HCT116 (cell line): ENCODE data around the gene ANKEF1. TPM values are rescaled to one million over a fixed set of nuclear protein-coding genes. Genes with fewer than 3 reads are reported as not detected.

Experiments
- ATAC-seq: fragments of 200-7000 bp; cut with Tn5 transposase; 2 replicates; pipeline ENCODE4 v1.9.1; 2020; ENCODE audit warnings: mild to moderate bottlenecking, moderate library complexity
- BruUV-seq: library from RNA; stranded (reverse); fragments of 400-500 nt; replicated peaks from 2 replicates; lab custom pipeline; 2021; lab: Mats Ljungman, UMichigan
- CTCF ChIA-PET: fragments of 300-600 bp; sonication (Branson Sonifier 250); formaldehyde crosslinking; loops from one replicate; lab custom pipeline; 2021; ENCODE audit warnings: antibody characterized with exemption; lab: Charles Lee
- POLR2A ChIA-PET: fragments of 300-600, 350-600 bp; sonication (Branson Sonifier 250); formaldehyde crosslinking; loops from one replicate; lab custom pipeline; 2021; ENCODE audit warnings: antibody characterized with exemption; lab: Charles Lee
- RAD21 ChIA-PET, 2 experiments: fragments of 300-600 bp; sonication (Branson Sonifier 250); formaldehyde crosslinking; loops; one replicate each; lab custom pipeline; 2023; ENCODE audit warnings: low total read pairs in 2 of 2; ENCODE audit not compliant: uncharacterized antibody in 2 of 2, unreplicated experiment in 2 of 2, low non-redundant PET in 1 of 2; lab: Charles Lee
- DNase-seq: peaks from one replicate; pipeline ENCODE4 v3.0.0-alpha.2; 2010; ENCODE audit warnings: low read depth, low spot score
- H2AFZ ChIP-seq: fragments of 200-600 bp; shearing (Covaris generic), sonication (generic); 2 replicates; pipeline ENCODE4 v1.6.1; 2017; ENCODE audit warnings: low read depth, mixed run types, mixed read lengths, antibody characterized with exemption, low read length; ENCODE audit not compliant: poor library complexity, severe bottlenecking
- H3K27ac ChIP-seq: 2 replicates; pipeline ENCODE4 v1.5.1; 2012; ENCODE audit warnings: low read depth, low read length
- H3K27me3 ChIP-seq: fragments of 200-600 bp; sonication (generic); 2 replicates; pipeline ENCODE4 v1.6.1; 2016; ENCODE audit warnings: mixed run types, low read length, mixed read lengths; ENCODE audit not compliant: insufficient read depth
- H3K36me3 ChIP-seq, 2 experiments: fragments of 200-500 bp in 1 of 2; fragments of 200-600 bp in 1 of 2; sonication (Bioruptor generic) in 1 of 2; sonication (generic) in 1 of 2; 2 replicates each; pipeline versions ENCODE4 v1.5.1 to v1.6.1; 2014 to 2016; ENCODE audit warnings: low read length in 2 of 2, inconsistent platforms in 1 of 2, mixed read lengths in 1 of 2, mixed run types in 1 of 2; ENCODE audit not compliant: insufficient read depth in 2 of 2, control insufficient read depth in 1 of 2
- H3K4me1 ChIP-seq, 2 experiments: fragments of 200-600 bp in 1 of 2; sonication (generic) in 1 of 2; 2 replicates each; pipeline versions ENCODE4 v1.5.1 to v1.6.1; 2012 to 2017; ENCODE audit warnings: low read length in 2 of 2, inconsistent platforms in 1 of 2, mild to moderate bottlenecking in 1 of 2, mixed read lengths in 1 of 2, mixed run types in 1 of 2, moderate library complexity in 1 of 2; ENCODE audit not compliant: insufficient read depth in 2 of 2, control insufficient read depth in 1 of 2
- H3K4me2 ChIP-seq: fragments of 200-600 bp; sonication (generic); 2 replicates; pipeline ENCODE4 v1.6.1; 2017; ENCODE audit warnings: mixed run types, low read length, mixed read lengths
- H3K4me3 ChIP-seq, 2 experiments: fragments of 200-600 bp in 1 of 2; sonication (generic) in 1 of 2; replicated peaks in 1 of 2; 2 replicates each; pipeline ENCODE4 v1.5.1; 2011 to 2016; ENCODE audit warnings: low read length in 2 of 2, control low read depth in 1 of 2, low read depth in 1 of 2, mild to moderate bottlenecking in 1 of 2, mixed read lengths in 1 of 2, mixed run types in 1 of 2
- H3K79me2 ChIP-seq: fragments of 200-600 bp; sonication (generic); 2 replicates; pipeline ENCODE4 v1.6.1; 2017; ENCODE audit warnings: mild to moderate bottlenecking, mixed run types, low read length, moderate library complexity, mixed read lengths; ENCODE audit not compliant: insufficient read depth
- H3K9ac ChIP-seq: fragments of 200-600 bp; sonication (generic); 2 replicates; pipeline ENCODE4 v1.6.1; 2016; ENCODE audit warnings: low read length, mixed read lengths
- H3K9me2 ChIP-seq: fragments of 200-600 bp; sonication (generic), shearing (Covaris generic); 2 replicates; pipeline ENCODE4 v1.6.1; 2017; ENCODE audit warnings: mixed run types, mild to moderate bottlenecking, moderate library complexity; ENCODE audit not compliant: insufficient read depth
- H3K9me3 ChIP-seq, 2 experiments: fragments of 200-500 bp in 1 of 2; fragments of 200-600 bp in 1 of 2; sonication (Bioruptor generic) in 1 of 2; sonication (generic) in 1 of 2; 2 replicates each; pipeline ENCODE4 v1.6.1; 2014 to 2017; ENCODE audit warnings: low read length in 2 of 2, mixed read lengths in 2 of 2, inconsistent platforms in 1 of 2, low read depth in 1 of 2, mild to moderate bottlenecking in 1 of 2, mixed run types in 1 of 2, moderate library complexity in 1 of 2; ENCODE audit not compliant: control insufficient read depth in 1 of 2, insufficient read depth in 1 of 2
- H4K20me1 ChIP-seq: fragments of 200-600 bp; sonication (generic), shearing (Covaris generic); 2 replicates; pipeline ENCODE4 v1.6.1; 2017; ENCODE audit warnings: mixed run types, mild to moderate bottlenecking, moderate library complexity; ENCODE audit not compliant: insufficient read depth
- CBX3 ChIP-seq: IDR thresholded peaks from 2 replicates; pipeline ENCODE4 v1.6.1; 2012; ENCODE audit warnings: low read depth
- CEBPB ChIP-seq: IDR thresholded peaks from 2 replicates; pipeline ENCODE4 v1.6.1; 2012; ENCODE audit warnings: low read depth
- ELF1 ChIP-seq: IDR thresholded peaks from 2 replicates; pipeline ENCODE4 v1.6.1; 2012; ENCODE audit warnings: low read depth, borderline replicate concordance
- EZH2phosphoT487 ChIP-seq: fragments of 200-600 bp; IDR thresholded peaks from 2 replicates; pipeline ENCODE4 v1.6.1; 2018; ENCODE audit warnings: antibody characterized with exemption, borderline replicate concordance
- FOSL1 ChIP-seq: IDR thresholded peaks from 2 replicates; pipeline ENCODE4 v1.6.1; 2012; ENCODE audit warnings: low read depth
- JUND ChIP-seq: IDR thresholded peaks from 2 replicates; pipeline ENCODE4 v1.6.1; 2012
- MAX ChIP-seq: IDR thresholded peaks from 2 replicates; pipeline ENCODE4 v1.6.1; 2012
- POLR2A ChIP-seq: IDR thresholded peaks from 2 replicates; pipeline ENCODE4 v1.7.0; 2011; ENCODE audit warnings: borderline replicate concordance; ENCODE audit not compliant: insufficient read depth, insufficient read length; ENCODE audit errors: extremely low read depth
- POLR2AphosphoS5 ChIP-seq: IDR thresholded peaks from 2 replicates; pipeline ENCODE4 v1.6.1; 2011; ENCODE audit warnings: mild to moderate bottlenecking, low read depth, low read length, moderate library complexity
- REST ChIP-seq: IDR thresholded peaks from 2 replicates; pipeline ENCODE4 v1.6.1; 2012; ENCODE audit warnings: low read depth
- SIN3A ChIP-seq: IDR thresholded peaks from 2 replicates; pipeline ENCODE4 v1.6.1; 2012; ENCODE audit warnings: low read depth
- SP1 ChIP-seq: IDR thresholded peaks from 2 replicates; pipeline ENCODE4 v1.6.1; 2012; ENCODE audit warnings: low read depth
- SRF ChIP-seq: IDR thresholded peaks from 2 replicates; pipeline ENCODE4 v1.6.1; 2012; ENCODE audit warnings: low read depth
- TCF7L2 ChIP-seq: IDR thresholded peaks from 2 replicates; pipeline ENCODE4 v1.7.0; 2011; ENCODE audit warnings: borderline replicate concordance, inconsistent platforms; ENCODE audit not compliant: insufficient read depth, insufficient read length; ENCODE audit errors: extremely low read depth
- ZBTB33 ChIP-seq: IDR thresholded peaks from 2 replicates; pipeline ENCODE4 v1.6.1; 2011; ENCODE audit warnings: mild to moderate bottlenecking, low read length, moderate library complexity; ENCODE audit not compliant: insufficient replicate concordance; ENCODE audit errors: extremely low read depth
- ZNF274 ChIP-seq: fragments of 200-500 bp; sonication (Bioruptor generic); IDR thresholded peaks from 2 replicates; pipeline ENCODE4 v1.6.1; 2014; ENCODE audit warnings: mild to moderate bottlenecking, low read depth, low read length, inconsistent platforms
- intact Hi-C: fragments of 100-400 bp; cut with micrococcal nuclease; formaldehyde crosslinking; loops from 2 replicates; pipeline ENCODE4 v1.10.0; 2022
- total RNA-seq: library from RNA; stranded (reverse); gene quantifications from one replicate; pipeline ENCODE4 v1.2.1, GENCODE V29; 2021; ENCODE audit not compliant: unreplicated experiment

ANKEF1 gene
- total RNA-seq, 1 experiment from 2014 or later, result 15.8 TPM

- H3K79me2 ChIP-seq, result no peaks in the 10 kb centered on the region
- RAD21 ChIA-PET, result interaction anchor here in 1 of 2 experiments (0.5 kb wide), 1 partner anchor 27 kb away, joined by 3 read pairs; no protein-coding TSS in a partner anchor
- no peaks in the 10 kb centered on the region for H3K4me1 ChIP-seq
- no peaks in the 10 kb centered on the region for H3K9me3 ChIP-seq
- no peak overlapping the region for H3K4me3 ChIP-seq
- intact Hi-C loops, result no loop called here
- H3K9ac ChIP-seq, result no peak overlapping the region
- no peak for DNase-seq
- no peaks in the 10 kb centered on the region for H3K27me3 ChIP-seq
- H2AFZ ChIP-seq, result no peak overlapping the region
- no TSS peak for BruUV-seq
- no peak overlapping the region for H3K4me2 ChIP-seq
- ATAC-seq, result no peak
- POLR2A ChIA-PET, result no interaction called here
- H4K20me1 ChIP-seq, result no peaks in the 10 kb centered on the region
- no peak for TF ChIP-seq TCF7L2
- no peaks in the 10 kb centered on the region for H3K9me2 ChIP-seq
- H3K27ac ChIP-seq, result no peak overlapping the region
- no peaks in the 10 kb centered on the region for H3K36me3 ChIP-seq
- CTCF ChIA-PET, result no interaction called here
These were observed 28.7 kb downstream of the ANKEF1 start for GRCh38 chr20:10063482-10063881.

GRCh38 chr20:10064611-10065010 is 29.8 kb downstream of the ANKEF1 start:
- Histone ChIP-seq H3K4me3 (no peak overlapping the region), H3K4me2 (no peak overlapping the region), H3K9me3 (no peaks in the 10 kb centered on the region), H3K36me3 (no peaks in the 10 kb centered on the region), H3K79me2 (no peaks in the 10 kb centered on the region), H3K9me2 (no peaks in the 10 kb centered on the region), H4K20me1 (no peaks in the 10 kb centered on the region), H2AFZ (no peak overlapping the region), H3K4me1 (no peaks in the 10 kb centered on the region), H3K9ac (no peak overlapping the region), H3K27me3 (no peaks in the 10 kb centered on the region), H3K27ac (no peak overlapping the region)
- BruUV-seq, result no TSS peak
- POLR2A ChIA-PET, result no interaction called here
- no peak for DNase-seq
- CTCF ChIA-PET, result no interaction called here
- intact Hi-C loops, result no loop called here
- RAD21 ChIA-PET, result no interaction called here
- TF ChIP-seq POLR2AphosphoS5 (no peak), MAX (no peak), CEBPB (no peak), ZNF274 (no peak), CBX3 (no peak), ELF1 (no peak), ZBTB33 (no peak), FOSL1 (no peak), TCF7L2 (no peak), REST (no peak), EZH2phosphoT487 (no peak), SP1 (no peak), SRF (no peak), JUND (no peak), POLR2A (no peak), SIN3A (no peak)
- no peak for ATAC-seq
